AG08396 (cell line): Measurements from ENCODE around the gene PRSS1.
A peak's percentile ranks its signal among the peaks of the same experiment; 100 is the strongest.
"Not testable (repeated sequence)": the region's sequence is repeated elsewhere in the genome, so short reads cannot be mapped to it uniquely, and the experiment has no call there.

Experiments
- DNase-seq: peaks from one replicate; pipeline ENCODE4 v3.0.0; 2012; ENCODE audit warnings: low spot score, mixed read lengths

The PRSS1 gene

DNA sequence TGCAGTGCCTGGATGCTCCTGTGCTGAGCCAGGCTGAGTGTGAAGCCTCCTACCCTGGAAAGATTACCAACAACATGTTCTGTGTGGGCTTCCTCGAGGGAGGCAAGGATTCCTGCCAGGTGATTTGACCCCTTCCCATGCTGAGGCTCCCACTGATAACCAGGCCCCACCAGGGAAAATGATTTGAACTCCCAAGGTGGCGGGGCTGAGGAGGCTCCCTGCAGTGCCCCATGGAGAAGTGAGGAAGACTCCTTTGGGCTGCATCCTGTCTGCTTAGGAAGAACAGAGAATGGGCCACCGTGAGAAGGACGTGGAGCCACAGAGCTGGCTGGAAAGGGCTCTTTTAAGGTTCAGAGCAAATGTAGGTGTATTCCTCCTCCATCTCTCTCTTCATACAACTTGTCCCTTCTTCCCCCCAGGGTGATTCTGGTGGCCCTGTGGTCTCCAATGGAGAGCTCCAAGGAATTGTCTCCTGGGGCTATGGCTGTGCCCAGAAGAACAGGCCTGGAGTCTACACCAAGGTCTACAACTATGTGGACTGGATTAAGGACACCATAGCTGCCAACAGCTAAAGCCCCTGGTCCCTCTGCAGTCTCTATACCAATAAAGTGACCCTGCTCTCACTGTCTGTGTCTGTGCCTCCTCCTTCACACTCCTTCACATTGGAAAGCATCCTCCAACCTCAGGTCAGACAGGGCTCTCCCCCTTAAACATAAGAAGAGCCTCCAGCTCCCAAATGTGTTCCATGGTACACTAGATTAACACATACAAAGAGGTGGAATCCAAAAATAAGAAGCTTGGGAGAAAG is 24.9 kb downstream of the PRSS1 start:
- no peak for DNase-seq

- DNase-seq: no peak
Observed at GRCh38 chr7:142774826-142775225, 25.6 kb downstream of the PRSS1 start.

- DNase-seq: not testable (repeated sequence)
Observed at GRCh38 chr7:142775351-142776115, 26.3 kb downstream of the PRSS1 start.

DNA sequence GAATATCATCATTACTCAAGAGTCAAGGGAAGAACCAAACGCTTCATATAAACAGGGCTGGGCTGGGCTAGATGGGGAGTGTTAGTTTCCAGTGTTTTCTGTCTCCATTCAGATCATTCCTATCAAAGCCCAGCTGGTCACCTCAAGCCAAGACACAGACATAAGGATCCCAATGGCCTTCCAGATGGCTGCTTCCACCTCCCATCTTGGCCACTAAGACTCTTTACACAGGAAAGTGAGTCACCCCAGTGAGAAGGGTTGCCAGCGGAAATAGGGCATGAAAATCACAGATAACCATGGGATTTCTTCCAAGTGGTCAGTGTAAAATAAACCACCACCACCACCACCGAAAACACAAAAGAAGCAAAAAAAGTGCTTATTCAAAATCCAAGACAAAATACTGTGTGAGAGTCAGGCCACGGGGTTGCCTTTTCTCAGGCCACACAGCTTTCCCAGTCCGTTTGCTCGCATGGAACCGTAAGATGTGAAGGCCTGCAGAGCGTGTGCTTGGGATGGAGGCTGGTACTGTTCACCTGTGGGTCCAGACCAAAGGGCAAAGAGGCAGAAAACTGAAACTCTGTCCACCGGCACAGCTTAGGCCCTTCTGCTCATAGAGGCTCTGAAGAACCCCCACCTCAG is 27.1 kb downstream of the PRSS1 start:
- DNase-seq: no peak

- not testable (repeated sequence) for DNase-seq
Observed at GRCh38 chr7:142776845-142777225, 27.6 kb downstream of the PRSS1 start.

- no peak for DNase-seq
Observed at GRCh38 chr7:142777318-142777717, 28.0 kb downstream of the PRSS1 start.

DNA sequence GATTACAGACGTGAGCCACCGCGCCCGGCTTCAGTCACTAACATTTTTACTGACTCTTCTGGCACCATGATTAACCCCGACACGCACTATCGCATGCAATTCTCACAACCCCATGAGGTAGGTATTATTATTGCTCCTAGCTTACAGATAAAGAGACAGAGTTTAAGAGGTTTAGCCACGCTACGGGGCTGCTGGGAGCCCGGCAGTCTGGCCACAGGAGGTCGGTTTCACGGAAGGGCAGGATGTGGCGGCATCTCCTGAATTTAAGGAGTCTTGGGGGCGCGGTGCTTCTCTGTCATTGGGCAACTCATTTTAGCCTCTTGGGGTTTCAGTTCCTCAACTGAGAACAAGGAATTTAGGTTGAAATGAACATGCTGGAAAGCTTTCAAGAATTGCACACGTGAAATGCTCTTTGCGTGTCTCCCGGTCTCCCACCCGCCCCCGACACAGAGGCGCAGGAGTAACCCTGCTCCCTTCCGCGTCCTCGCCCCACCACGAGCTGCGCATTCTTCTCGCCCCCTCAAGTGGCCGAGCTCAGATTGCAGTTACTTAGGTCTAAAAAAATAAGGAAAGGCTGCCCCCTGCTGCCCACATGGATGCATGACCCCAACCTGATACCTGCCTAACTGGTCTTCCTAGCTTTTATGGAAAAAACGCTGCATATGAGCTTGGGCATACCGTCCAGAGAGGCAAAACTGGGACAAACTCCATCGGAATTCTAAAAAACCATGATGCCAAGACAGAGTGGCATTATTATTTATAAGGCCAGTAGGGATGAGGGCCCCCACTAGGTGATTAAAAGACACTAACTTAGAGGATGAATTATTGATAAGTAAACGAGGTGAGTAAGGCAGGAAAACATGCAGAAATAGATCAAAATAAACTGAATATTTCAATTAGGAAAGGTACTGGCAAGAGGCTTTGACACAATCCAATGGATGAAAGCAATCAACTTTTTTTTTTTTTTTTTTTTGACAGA is 33.9 kb downstream of the PRSS1 start:
- peak; percentile 81 for DNase-seq

GRCh38 chr7:142784096-142784495 is 34.8 kb downstream of the PRSS1 start:
- no peak for DNase-seq

DNA sequence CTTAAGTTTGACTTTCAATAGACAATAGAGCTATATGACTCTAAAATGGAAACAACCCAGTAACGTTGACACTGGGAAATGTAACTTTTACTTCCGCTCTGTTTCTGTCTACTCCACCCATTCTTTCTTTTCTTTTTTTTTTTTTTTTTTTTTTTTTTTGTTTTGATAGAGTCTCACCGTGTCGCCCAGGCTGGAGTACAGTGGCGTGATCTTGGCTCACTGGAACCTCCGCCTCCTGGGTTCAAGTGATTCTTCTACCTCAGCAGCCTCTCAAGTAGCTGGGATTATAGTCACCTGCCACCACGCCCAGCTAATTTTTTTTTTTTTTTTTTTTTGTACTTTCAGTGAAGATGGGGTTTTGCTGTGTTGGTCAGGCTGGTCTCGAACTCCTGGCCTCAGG is 35.4 kb downstream of the PRSS1 start:
- DNase-seq: no peak

DNA sequence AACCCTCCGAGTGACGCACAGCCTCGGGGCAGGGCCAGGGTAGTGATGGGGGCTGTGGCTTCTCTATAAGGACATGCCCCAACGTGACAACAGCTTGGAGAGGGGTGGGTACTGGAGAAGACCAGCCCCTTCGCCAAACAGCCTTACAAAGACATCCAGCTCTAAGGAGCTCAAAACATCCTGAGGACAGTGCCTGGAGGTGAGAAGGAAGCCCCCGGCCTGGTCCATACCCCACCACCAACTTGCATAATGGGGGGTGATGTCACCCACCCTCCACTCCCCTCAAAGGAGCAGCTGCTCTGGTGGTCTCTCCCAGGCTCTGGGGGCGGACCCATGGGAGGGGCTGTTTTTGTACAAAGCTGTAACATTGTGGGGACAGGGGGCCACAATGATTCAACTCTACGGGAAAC is 36.6 kb downstream of the PRSS1 start:
- DNase-seq: no peak

GRCh38 chr7:142787034-142787768 is 37.9 kb downstream of the PRSS1 start:
- DNase-seq: no peak

- DNase-seq: no peak
Observed at GRCh38 chr7:142787783-142788182, 38.5 kb downstream of the PRSS1 start.

GRCh38 chr7:142788303-142789289 is 39.3 kb downstream of the PRSS1 start:
- no peak for DNase-seq

- no peak for DNase-seq
Observed at GRCh38 chr7:142789441-142789840, 40.2 kb downstream of the PRSS1 start.

DNA sequence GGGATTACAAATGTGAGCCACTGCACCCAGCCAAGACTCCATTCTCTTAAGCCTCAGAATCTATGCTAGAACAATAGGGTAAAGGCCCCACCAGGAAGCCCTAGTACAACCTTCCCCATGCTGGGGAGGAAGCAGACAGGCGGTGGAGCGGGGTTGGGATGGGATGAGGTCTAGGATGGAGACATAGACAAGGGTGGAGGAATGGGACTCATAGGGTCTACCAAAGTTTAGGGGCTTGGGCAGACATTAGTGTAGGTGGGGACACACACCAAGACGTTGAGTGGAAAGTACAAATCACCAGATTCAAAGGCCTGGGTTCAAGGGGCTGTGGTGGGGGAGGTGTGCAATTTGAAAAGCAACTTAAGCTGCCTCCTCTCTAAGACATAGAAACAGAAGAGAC is 40.8 kb downstream of the PRSS1 start:
- DNase-seq: no peak

- DNase-seq: no peak
Observed at GRCh38 chr7:142790555-142790954, 41.3 kb downstream of the PRSS1 start.

DNA sequence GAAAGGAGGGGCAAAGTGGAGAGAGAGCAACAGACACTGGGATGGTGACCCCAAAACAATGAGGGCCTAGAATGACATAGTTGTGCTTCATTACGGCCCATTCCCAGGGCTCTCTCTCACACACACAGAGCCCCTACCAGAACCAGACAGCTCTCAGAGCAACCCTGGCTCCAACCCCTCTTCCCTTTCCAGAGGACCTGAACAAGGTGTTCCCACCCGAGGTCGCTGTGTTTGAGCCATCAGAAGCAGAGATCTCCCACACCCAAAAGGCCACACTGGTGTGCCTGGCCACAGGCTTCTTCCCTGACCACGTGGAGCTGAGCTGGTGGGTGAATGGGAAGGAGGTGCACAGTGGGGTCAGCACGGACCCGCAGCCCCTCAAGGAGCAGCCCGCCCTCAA is 42.2 kb downstream of the PRSS1 start:
- DNase-seq: no peak

DNA sequence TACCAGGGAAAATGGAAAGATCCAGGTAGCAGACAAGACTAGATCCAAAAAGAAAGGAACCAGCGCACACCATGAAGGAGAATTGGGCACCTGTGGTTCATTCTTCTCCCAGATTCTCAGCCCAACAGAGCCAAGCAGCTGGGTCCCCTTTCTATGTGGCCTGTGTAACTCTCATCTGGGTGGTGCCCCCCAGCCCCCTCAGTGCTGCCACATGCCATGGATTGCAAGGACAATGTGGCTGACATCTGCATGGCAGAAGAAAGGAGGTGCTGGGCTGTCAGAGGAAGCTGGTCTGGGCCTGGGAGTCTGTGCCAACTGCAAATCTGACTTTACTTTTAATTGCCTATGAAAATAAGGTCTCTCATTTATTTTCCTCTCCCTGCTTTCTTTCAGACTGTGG is 42.9 kb downstream of the PRSS1 start:
- no peak for DNase-seq

DNA sequence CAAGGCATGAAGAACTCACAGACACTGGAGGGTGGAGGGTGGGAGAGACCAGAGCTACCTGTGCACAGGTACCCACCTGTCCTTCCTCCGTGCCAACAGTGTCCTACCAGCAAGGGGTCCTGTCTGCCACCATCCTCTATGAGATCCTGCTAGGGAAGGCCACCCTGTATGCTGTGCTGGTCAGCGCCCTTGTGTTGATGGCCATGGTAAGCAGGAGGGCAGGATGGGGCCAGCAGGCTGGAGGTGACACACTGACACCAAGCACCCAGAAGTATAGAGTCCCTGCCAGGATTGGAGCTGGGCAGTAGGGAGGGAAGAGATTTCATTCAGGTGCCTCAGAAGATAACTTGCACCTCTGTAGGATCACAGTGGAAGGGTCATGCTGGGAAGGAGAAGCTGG is 43.3 kb downstream of the PRSS1 start:
- no peak for DNase-seq

- DNase-seq: no peak
Observed at GRCh38 chr7:142793156-142793555, 43.9 kb downstream of the PRSS1 start.
